H1 (cell line): ENCODE results near the gene VGLL4. TPM values are rescaled to one million over a fixed set of nuclear protein-coding genes. Genes with fewer than 3 reads are reported as not detected.

Source experiments
- CTCF ChIA-PET: fragments of 300-600 bp; sonication (Branson Sonifier 250); formaldehyde crosslinking; loops from one replicate; lab custom pipeline; 2021; ENCODE audit not compliant: partially characterized antibody; lab: Charles Lee
- POLR2A ChIA-PET: fragments of 300-600 bp; sonication (Branson Sonifier 250); formaldehyde crosslinking; loops from one replicate; lab custom pipeline; 2021; ENCODE audit warnings: inconsistent platforms; ENCODE audit not compliant: partially characterized antibody; lab: Charles Lee
- DNase-seq, 2 experiments: peaks; one replicate each; pipeline versions ENCODE4 v3.0.0 to v3.0.0-alpha.2; 2010 to 2022; ENCODE audit warnings: low spot score in 2 of 2, low read depth in 1 of 2, mixed read lengths in 1 of 2
- FAIRE-seq: peaks from 2 replicates; lab custom pipeline; 2011; peaks lifted over from hg19 to GRCh38; lab: Jason Lieb, UNC
- H2AFZ ChIP-seq: 2 replicates; pipeline ENCODE4 v1.8.1; 2012; ENCODE audit warnings: low read length, inconsistent platforms
- H2AK5ac ChIP-seq: 2 replicates; pipeline ENCODE4 v1.6.1; 2013; ENCODE audit warnings: low read depth, low read length
- H2BK120ac ChIP-seq: replicated peaks from 2 replicates; pipeline ENCODE3; 2013; ENCODE audit warnings: low read depth, low read length, inconsistent platforms
- H2BK12ac ChIP-seq: 2 replicates; pipeline ENCODE4 v1.6.1; 2013; ENCODE audit warnings: low read depth, low read length
- H2BK15ac ChIP-seq: 2 replicates; pipeline ENCODE4 v1.6.1; 2013; ENCODE audit warnings: low read length
- H2BK20ac ChIP-seq: 2 replicates; pipeline ENCODE4 v1.6.1; 2013; ENCODE audit warnings: low read length
- H2BK5ac ChIP-seq: 2 replicates; pipeline ENCODE4 v1.6.1; 2013; ENCODE audit warnings: low read depth, low read length
- H3K14ac ChIP-seq: 2 replicates; pipeline ENCODE4 v1.6.1; 2013; ENCODE audit warnings: inconsistent platforms; ENCODE audit not compliant: insufficient read length
- H3K18ac ChIP-seq: 2 replicates; pipeline ENCODE4 v1.6.1; 2013; ENCODE audit warnings: low read length; ENCODE audit errors: extremely low read depth
- H3K23ac ChIP-seq: 2 replicates; pipeline ENCODE4 v1.6.1; 2013; ENCODE audit warnings: inconsistent platforms; ENCODE audit not compliant: insufficient read length
- H3K23me2 ChIP-seq: 2 replicates; pipeline ENCODE4 v1.6.1; 2013; ENCODE audit warnings: low read depth, low read length
- H3K27ac ChIP-seq: 2 replicates; pipeline ENCODE4 v1.6.1; 2011; ENCODE audit warnings: low read depth, low read length, inconsistent platforms
- H3K27me3 ChIP-seq, 4 experiments: replicated peaks in 1 of 4; 1 replicate in 1 of 4; 2 replicates in 3 of 4; pipeline versions ENCODE4 v1.6.1 to v1.8.1; 2011 to 2013; ENCODE audit warnings: low read length in 3 of 4, mild to moderate bottlenecking in 3 of 4, inconsistent platforms in 2 of 4, mixed read lengths in 2 of 4, moderate library complexity in 1 of 4; ENCODE audit not compliant: control insufficient read depth in 3 of 4, insufficient read depth in 3 of 4; ENCODE audit errors: extremely low read depth in 1 of 4
- H3K36me3 ChIP-seq, 4 experiments: 2 replicates each; pipeline versions ENCODE4 v1.6.1 to v1.8.1; 2011 to 2013; ENCODE audit warnings: mild to moderate bottlenecking in 4 of 4, low read length in 3 of 4, moderate library complexity in 2 of 4, control low read depth in 1 of 4, inconsistent platforms in 1 of 4; ENCODE audit not compliant: insufficient read depth in 4 of 4, control insufficient read depth in 2 of 4
- H3K4ac ChIP-seq: replicated peaks from 2 replicates; pipeline ENCODE3; 2013; ENCODE audit warnings: low read length, low read depth, mixed read lengths, inconsistent platforms; ENCODE audit not compliant: insufficient read length
- H3K4me1 ChIP-seq, 4 experiments: replicated peaks in 1 of 4; 1 replicate in 1 of 4; 2 replicates in 3 of 4; pipeline versions ENCODE4 v1.6.1 to v1.8.1; 2011 to 2013; ENCODE audit warnings: low read length in 3 of 4, inconsistent platforms in 2 of 4, mixed read lengths in 1 of 4; ENCODE audit not compliant: insufficient read depth in 4 of 4, control insufficient read depth in 3 of 4
- H3K4me2 ChIP-seq, 2 experiments: 2 replicates each; pipeline versions ENCODE4 v1.6.1 to v1.8.1; 2011 to 2013; ENCODE audit warnings: low read depth in 2 of 2, low read length in 2 of 2, control low read depth in 1 of 2, inconsistent platforms in 1 of 2, mild to moderate bottlenecking in 1 of 2; ENCODE audit not compliant: insufficient read depth in 1 of 2
- H3K4me3 ChIP-seq, 4 experiments: fragments of 200-600, 300-600 bp in 1 of 4; sonication (generic), shearing (Covaris generic), sonication (Bioruptor Twin) in 1 of 4; 2 replicates each; pipeline versions ENCODE4 v1.5.1 to v1.8.1; 2011 to 2016; ENCODE audit warnings: low read length in 4 of 4, low read depth in 3 of 4, control low read depth in 2 of 4, inconsistent platforms in 2 of 4, mild to moderate bottlenecking in 2 of 4, mixed read lengths in 1 of 4, moderate library complexity in 1 of 4; ENCODE audit not compliant: insufficient read depth in 2 of 4; ENCODE audit errors: extremely low read depth in 1 of 4
- H3K56ac ChIP-seq: replicated peaks from 2 replicates; pipeline ENCODE3; 2013; ENCODE audit warnings: low read depth, mild to moderate bottlenecking, mixed read lengths, low read length, inconsistent platforms; ENCODE audit not compliant: insufficient read length
- H3K79me1 ChIP-seq: 2 replicates; pipeline ENCODE4 v1.6.1; 2013; ENCODE audit warnings: low read depth, low read length, control low read depth
- H3K79me2 ChIP-seq, 2 experiments: 2 replicates each; pipeline versions ENCODE4 v1.6.1 to v1.8.1; 2012 to 2013; ENCODE audit warnings: low read length in 2 of 2, mild to moderate bottlenecking in 2 of 2, inconsistent platforms in 1 of 2; ENCODE audit not compliant: insufficient read depth in 2 of 2, control insufficient read depth in 1 of 2
- H3K9ac ChIP-seq, 4 experiments: replicated peaks in 1 of 4; 1 replicate in 1 of 4; 2 replicates in 3 of 4; pipeline versions ENCODE4 v1.6.1 to v1.8.1; 2011 to 2013; ENCODE audit warnings: low read depth in 3 of 4, low read length in 3 of 4, control low read depth in 2 of 4, mild to moderate bottlenecking in 2 of 4, moderate library complexity in 2 of 4, inconsistent platforms in 1 of 4; ENCODE audit errors: extremely low read depth in 1 of 4
- H3K9me3 ChIP-seq, 2 experiments: 2 replicates each; pipeline versions ENCODE4 v1.6.1 to v1.8.1; 2012 to 2013; ENCODE audit warnings: mild to moderate bottlenecking in 2 of 2, moderate library complexity in 2 of 2, control low read depth in 1 of 2, inconsistent platforms in 1 of 2, low read depth in 1 of 2, low read length in 1 of 2, mixed read lengths in 1 of 2; ENCODE audit not compliant: insufficient read depth in 2 of 2
- H4K20me1 ChIP-seq, 2 experiments: replicated peaks in 1 of 2; 2 replicates each; pipeline versions ENCODE3 to v1.8.1; 2011 to 2013; ENCODE audit warnings: inconsistent platforms in 2 of 2, low read length in 2 of 2, mild to moderate bottlenecking in 1 of 2; ENCODE audit not compliant: insufficient read depth in 2 of 2, control insufficient read depth in 1 of 2
- H4K5ac ChIP-seq: 2 replicates; pipeline ENCODE4 v1.6.1; 2013; ENCODE audit warnings: low read length, low read depth, mixed read lengths, inconsistent platforms; ENCODE audit not compliant: insufficient read length
- H4K8ac ChIP-seq: 2 replicates; pipeline ENCODE4 v1.8.0; 2013; ENCODE audit warnings: mild to moderate bottlenecking, moderate library complexity, low read length, inconsistent platforms; ENCODE audit not compliant: insufficient read depth; ENCODE audit errors: extremely low read depth
- H4K91ac ChIP-seq: replicated peaks from 2 replicates; pipeline ENCODE3; 2013; ENCODE audit warnings: low read length, mixed read lengths, inconsistent platforms; ENCODE audit not compliant: insufficient read length
- BCL11A ChIP-seq, 2 experiments: IDR thresholded peaks; one replicate each; pipeline ENCODE4 v1.6.1; 2011; ENCODE audit warnings: low read depth in 2 of 2, low read length in 2 of 2, mild to moderate bottlenecking in 2 of 2
- CBX5 ChIP-seq: fragments of 300-800, 300-1000 bp; sonication (generic); IDR thresholded peaks from 2 replicates; pipeline ENCODE4 v1.7.1; 2016; ENCODE audit warnings: antibody characterized with exemption, low read length, low read depth
- CTBP2 ChIP-seq: IDR thresholded peaks from 2 replicates; pipeline ENCODE4 v1.7.0; 2011; ENCODE audit warnings: borderline replicate concordance, mild to moderate bottlenecking, moderate library complexity, mixed read lengths, low read length; ENCODE audit not compliant: insufficient read depth, insufficient read length
- JUN ChIP-seq: IDR thresholded peaks from 2 replicates; pipeline ENCODE4 v1.6.1; 2011; ENCODE audit warnings: low read depth, mild to moderate bottlenecking, improper control_type of control experiment, low read length
- POLR2A ChIP-seq, 2 experiments: IDR thresholded peaks; 1 replicate in 1 of 2; 2 replicates in 1 of 2; pipeline ENCODE4 v1.6.1; 2011; ENCODE audit warnings: low read depth in 2 of 2, low read length in 2 of 2, mild to moderate bottlenecking in 2 of 2; ENCODE audit errors: control extremely low read depth in 1 of 2
- POU5F1 ChIP-seq: IDR thresholded peaks from 2 replicates; pipeline ENCODE4 v1.6.1; 2011; ENCODE audit warnings: low read depth, mild to moderate bottlenecking, low read length, moderate library complexity
- SIN3A ChIP-seq, 2 experiments: IDR thresholded peaks in 1 of 2; conservative IDR thresholded peaks in 1 of 2; 2 replicates each; pipeline ENCODE4 v1.6.1; 2011 to 2012; ENCODE audit warnings: low read length in 2 of 2, improper control_type of control experiment in 1 of 2, low read depth in 1 of 2, mild to moderate bottlenecking in 1 of 2
- SP1 ChIP-seq: IDR thresholded peaks from 2 replicates; pipeline ENCODE4 v1.6.1; 2011; ENCODE audit warnings: low read depth, low read length
- SP2 ChIP-seq: IDR thresholded peaks from 2 replicates; pipeline ENCODE4 v1.6.1; 2012; ENCODE audit warnings: mild to moderate bottlenecking, low read length, inconsistent platforms
- SUZ12 ChIP-seq: fragments of 200-600 bp; sonication (generic); IDR thresholded peaks from 2 replicates; pipeline ENCODE4 v1.6.1; 2012; ENCODE audit warnings: mild to moderate bottlenecking, inconsistent platforms, low read length, moderate library complexity, mixed read lengths
- TAF1 ChIP-seq: IDR thresholded peaks from 2 replicates; pipeline ENCODE4 v1.6.1; 2011; ENCODE audit warnings: mild to moderate bottlenecking, low read depth, low read length
- TBP ChIP-seq: IDR thresholded peaks from 2 replicates; pipeline ENCODE4 v1.6.1; 2011; ENCODE audit warnings: low read depth, low read length, improper control_type of control experiment
- WGBS, 2 experiments: shearing (Covaris generic) in 1 of 2; methylation state at CpG; one replicate each; pipeline versions ENCODE4 v1.1.6 to v1.1.7; 2013 to 2015; ENCODE audit warnings: low lambda C conversion rate in 2 of 2, mixed read lengths in 2 of 2, inconsistent platforms in 1 of 2, low coverage in 1 of 2, missing lambda C conversion rate in 1 of 2; ENCODE audit not compliant: insufficient replicate concordance in 2 of 2, insufficient coverage in 1 of 2, insufficient read length in 1 of 2; ENCODE audit errors: extremely low coverage in 1 of 2, missing lambda C conversion rate in 1 of 2; 5-methylcytosine and 5-hydroxymethylcytosine counted together
- polyA plus RNA-seq, 7 experiments: library from polyadenylated mRNA; depleted of rRNA in 3 of 7; stranded (reverse) in 5 of 7; unstranded in 2 of 7; fragments of >200 nt in 5 of 7; fragments of 200-250 nt in 2 of 7; gene quantifications; 1 replicate in 5 of 7; 2 replicates in 1 of 7; 4 replicates in 1 of 7; pipeline versions ENCODE4 v1.2.1 to v1.2.3, GENCODE V29; 2011 to 2013; ENCODE audit warnings: missing spikeins in 2 of 7, mixed read lengths in 2 of 7
- total RNA-seq: library from RNA; stranded (reverse); fragmentation: NEBNext Ultra II Directional; extraction: Animal tissue kit (Norgen Biotek cat#: 25700); gene quantifications from 2 replicates; pipeline ENCODE4 v1.2.1, GENCODE V29; 2021

Gene VGLL4
- total and polyA plus RNA-seq, 2 of the 8 experiments (the other 6 are each of a cell fraction or from before 2014, with no cell fraction given), result 45.1 to 50.0 TPM

- Histone ChIP-seq H3K9ac (no peak overlapping the region), H3K23ac (no peak overlapping the region), H2BK20ac (no peak overlapping the region), H3K4me2 (no peak overlapping the region), H2BK120ac (no peak overlapping the region), H4K5ac (no peak overlapping the region), H4K91ac (no peak overlapping the region), H3K4me3 (no peak overlapping the region), H2BK5ac (0 out of 2 replicates have a peak overlapping the region, but pooled peaks have one; percentile 44), H4K8ac (no peak overlapping the region), H3K27ac (no peak overlapping the region), H2AFZ (no peak overlapping the region), H2AK5ac (no peak overlapping the region; the same call in 1 of the 2 replicates), H3K9me3 (no peaks in the 10 kb centered on the region), H3K79me1 (peaks cover 12% of the 10 kb centered on the region), H3K36me3 (peaks cover 0 to 17% (median 1%) of the 10 kb centered on the region in 4 experiments; a peak in 4 of 8 replicates), H3K18ac (no peak overlapping the region; the same call in 1 of the 2 replicates), H3K79me2 (no peaks in the 10 kb centered on the region; a peak in 1 of 4 replicates), H4K20me1 (peaks cover 12 to 21% of the 10 kb centered on the region in 2 experiments), H2BK12ac (no peak overlapping the region; the same call in 1 of the 2 replicates), H3K56ac (no peak overlapping the region), H3K4ac (no peak overlapping the region), H3K27me3 (no peaks in the 10 kb centered on the region), H3K14ac (no peak overlapping the region), H2BK15ac (no peak overlapping the region), H3K4me1 (peaks cover 0 to 9% (median 0%) of the 10 kb centered on the region in 4 experiments; a peak in 2 of 7 replicates), H3K23me2 (no peaks in the 10 kb centered on the region)
- 90% methylated on average over 37 of the region's 37 CpGs; no CpG with 5 or more reads in 1 of the 2 experiments for WGBS, 2 experiments
- no peak for DNase-seq
- ChIA-PET CTCF (interaction anchor here (1.0 to 1.1 kb wide), 2 partner anchors 21 to 24 kb away, joined by 3 to 5 read pairs; no protein-coding TSS in a partner anchor), POLR2A (interaction anchor here (1.1 kb wide), 1 partner anchor 66 kb away, joined by 3 read pairs; no protein-coding TSS in a partner anchor)
- FAIRE-seq, result no peak
- no peak for TF ChIP-seq POLR2A (IDR thresholded peaks at IDR 0.05; ENCODE audit: control extremely low read depth in 1 of 2, low read depth in 2 of 2, low read length in 2 of 2)
- TF ChIP-seq CBX5, result no peak
- no peak for TF ChIP-seq BCL11A (IDR thresholded peaks at IDR 0.05; ENCODE audit: low read depth in 2 of 2, low read length in 2 of 2)
- no peak for TF ChIP-seq SP2
- TF ChIP-seq POU5F1, result no peak
- no peak for TF ChIP-seq SIN3A (conservative IDR thresholded peaks at IDR 0.05 in 1 of 2, IDR thresholded peaks at IDR 0.05 in 1 of 2; ENCODE audit: low read depth in 1 of 2, low read length in 2 of 2)
- TF ChIP-seq SUZ12, result no peak
- no peak for TF ChIP-seq TBP
- TF ChIP-seq SP1, result no peak
- no peak for TF ChIP-seq JUN
- no peak for TF ChIP-seq CTBP2
- TF ChIP-seq TAF1, result no peak
Measured at GRCh38 chr3:11558918-11559815, 84.5 kb downstream of the VGLL4 start.
